A673 (cell line): Measurements from ENCODE around the gene TBC1D5. TPM values are rescaled to one million over a fixed set of nuclear protein-coding genes. Genes with fewer than 3 reads are reported as not detected.

ENCODE experiments used
- BruUV-seq: library from RNA; stranded (reverse); fragments of 400-500 nt; replicated peaks from 2 replicates; lab custom pipeline; 2021; lab: Mats Ljungman, UMichigan
- CTCF ChIA-PET: fragments of 300-600 bp; sonication (Branson Sonifier 250); formaldehyde crosslinking; loops from one replicate; lab custom pipeline; 2022; ENCODE audit warnings: antibody characterized with exemption; lab: Charles Lee
- POLR2A ChIA-PET: fragments of 300-600 bp; sonication (Branson Sonifier 250); formaldehyde crosslinking; loops from one replicate; lab custom pipeline; 2022; ENCODE audit warnings: antibody characterized with exemption; ENCODE audit not compliant: low non-redundant PET; lab: Charles Lee
- DNase-seq: peaks from one replicate; pipeline ENCODE4 v3.0.0-alpha.2; 2015; ENCODE audit warnings: low spot score
- H3K27ac ChIP-seq: fragments of 200-600 bp; sonication (generic); 2 replicates; pipeline ENCODE4 v1.5.1; 2016; ENCODE audit warnings: mixed run types, low read depth, mild to moderate bottlenecking, mixed read lengths, antibody characterized with exemption, low read length; ENCODE audit not compliant: poor library complexity, severe bottlenecking
- H3K27me3 ChIP-seq: fragments of 200-600 bp; sonication (generic); replicated peaks from 2 replicates; pipeline ENCODE4 v1.6.1; 2017; ENCODE audit warnings: mixed run types, low read depth, mild to moderate bottlenecking, mixed read lengths, antibody characterized with exemption, low read length; ENCODE audit not compliant: insufficient read depth, poor library complexity
- H3K36me3 ChIP-seq: fragments of 200-600 bp; sonication (generic); 2 replicates; pipeline ENCODE4 v1.6.1; 2016; ENCODE audit warnings: mixed run types, mild to moderate bottlenecking, mixed read lengths, antibody characterized with exemption, low read length; ENCODE audit not compliant: insufficient read depth, poor library complexity, severe bottlenecking
- H3K4me1 ChIP-seq: fragments of 200-600 bp; sonication (generic); 2 replicates; pipeline ENCODE4 v1.6.1; 2017; ENCODE audit warnings: mixed run types, mild to moderate bottlenecking, mixed read lengths, antibody characterized with exemption, low read length; ENCODE audit not compliant: insufficient read depth, poor library complexity, severe bottlenecking
- H3K4me3 ChIP-seq: fragments of 200-600 bp; sonication (generic); 2 replicates; pipeline ENCODE4 v1.5.1; 2016; ENCODE audit warnings: low read depth, mixed run types, mild to moderate bottlenecking, mixed read lengths, low read length; ENCODE audit not compliant: poor library complexity, severe bottlenecking
- H3K9me3 ChIP-seq: fragments of 200-600 bp; sonication (generic); 2 replicates; pipeline ENCODE4 v1.6.1; 2016; ENCODE audit warnings: mixed run types, low read depth, mild to moderate bottlenecking, mixed read lengths, antibody characterized with exemption, low read length; ENCODE audit not compliant: poor library complexity, severe bottlenecking
- CTCF ChIP-seq: fragments of 300-800, 200-600 bp; sonication (generic); conservative IDR thresholded peaks from 2 replicates; pipeline ENCODE4 v1.5.1; 2017; ENCODE audit warnings: low read depth, mild to moderate bottlenecking, antibody characterized with exemption, low read length, moderate library complexity, mixed read lengths
- EZH2 ChIP-seq: fragments of 200-600 bp; sonication (generic); IDR thresholded peaks from 2 replicates; pipeline ENCODE4 v1.6.1; 2017; ENCODE audit warnings: borderline replicate concordance, low read depth, mild to moderate bottlenecking, mixed read lengths, antibody characterized with exemption, low read length; ENCODE audit not compliant: poor library complexity, severe bottlenecking
- intact Hi-C: fragments of 100-400 bp; cut with micrococcal nuclease; formaldehyde crosslinking; loops from one replicate; pipeline ENCODE4 v1.10.0; 2022; ENCODE audit not compliant: unreplicated experiment
- total RNA-seq: library from RNA; stranded (reverse); gene quantifications from 2 replicates; pipeline ENCODE4 v1.2.3, GENCODE V29; 2021

TBC1D5 gene
- total RNA-seq, 1 experiment from 2014 or later = 40.7 TPM

- CTCF ChIA-PET = no interaction called here
- intact Hi-C loops = no loop called here
Measured at GRCh38 chr3:17153209-17153608, 589.2 kb downstream of the TBC1D5 start.

GRCh38 chr3:17151598-17152373 is 590.6 kb downstream of the TBC1D5 start:
- BruUV-seq = no TSS peak
- Histone ChIP-seq H3K36me3 (no peaks in the 10 kb centered on the region), H3K4me3 (no peak overlapping the region), H3K4me1 (no peaks in the 10 kb centered on the region), H3K27ac (no peak overlapping the region), H3K27me3 (no peaks in the 10 kb centered on the region), H3K9me3 (no peaks in the 10 kb centered on the region)
- intact Hi-C loops = no loop called here
- no peak for TF ChIP-seq CTCF
- no peak for TF ChIP-seq EZH2
- ChIA-PET CTCF (no interaction called here), POLR2A (no interaction called here)
- DNase-seq = no peak

More at GRCh38 chr3:17153209-17153608, 589.2 kb downstream of the TBC1D5 start:
- Histone ChIP-seq H3K4me3 (no peak overlapping the region), H3K9me3 (no peaks in the 10 kb centered on the region), H3K4me1 (no peaks in the 10 kb centered on the region), H3K27me3 (no peaks in the 10 kb centered on the region), H3K27ac (no peak overlapping the region), H3K36me3 (no peaks in the 10 kb centered on the region)
- TF ChIP-seq EZH2 (no peak), CTCF (no peak)
- POLR2A ChIA-PET = no interaction called here
- no TSS peak for BruUV-seq
- no peak for DNase-seq

- intact Hi-C loops = no loop called here
- DNase-seq = no peak
- TF ChIP-seq EZH2 = no peak
- no peak for TF ChIP-seq CTCF
- BruUV-seq = no TSS peak
- POLR2A ChIA-PET = interaction anchor here (0.7 kb wide), 1 partner anchor 12 kb away, joined by 5 read pairs; no protein-coding TSS in a partner anchor
- no peaks in the 10 kb centered on the region for H3K9me3 ChIP-seq
- CTCF ChIA-PET = no interaction called here
- H3K27me3 ChIP-seq = no peaks in the 10 kb centered on the region
- H3K36me3 ChIP-seq = no peaks in the 10 kb centered on the region
- H3K27ac ChIP-seq = no peak overlapping the region
- no peaks in the 10 kb centered on the region for H3K4me1 ChIP-seq
- no peak overlapping the region for H3K4me3 ChIP-seq
Measured at GRCh38 chr3:17149076-17149475, 593.4 kb downstream of the TBC1D5 start.
